Choroid plexus epithelial cell (primary cell): Measurements from ENCODE around the gene TNIP1.
A peak's percentile ranks its signal among the peaks of the same experiment; 100 is the strongest.

Experiments used
- DNase-seq: peaks from one replicate; pipeline ENCODE4 v3.0.0-alpha.2; 2010; ENCODE audit warnings: low read depth
- H3K4me3 ChIP-seq: 2 replicates; pipeline ENCODE4 v1.5.1; 2011; ENCODE audit warnings: low read depth, mild to moderate bottlenecking, control low read depth, low read length, moderate library complexity
- TF ChIP-seq, protein P1 (sequence below): conservative IDR thresholded peaks from 2 replicates; pipeline ENCODE4 v1.5.1; 2011; ENCODE audit warnings: low read depth, mild to moderate bottlenecking, control low read depth, inconsistent platforms, low read length, moderate library complexity

Gene TNIP1

DNA sequence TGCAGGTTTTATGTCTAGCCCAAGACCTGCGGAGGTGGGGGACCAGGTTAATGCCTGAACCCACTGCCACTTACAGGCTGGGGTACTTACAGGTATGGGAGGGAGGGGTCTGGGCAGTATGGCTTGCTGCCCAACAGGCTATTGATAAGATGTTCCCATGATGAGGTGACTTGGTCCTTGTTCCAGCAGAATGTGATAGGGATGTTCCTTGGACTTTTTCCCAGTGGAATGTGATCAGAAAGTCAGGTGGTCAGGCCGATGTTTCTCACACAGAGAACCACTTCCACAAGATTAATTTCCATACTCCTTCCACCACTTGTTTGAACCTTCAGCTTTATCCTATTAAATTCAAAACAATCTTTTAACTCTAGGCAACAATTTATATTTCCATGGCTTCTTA lies 87.4 kb downstream of the TNIP1 start:
- DNase-seq, result no peak
- no peak overlapping the region for H3K4me3 ChIP-seq
- TF ChIP-seq, protein P1, sequence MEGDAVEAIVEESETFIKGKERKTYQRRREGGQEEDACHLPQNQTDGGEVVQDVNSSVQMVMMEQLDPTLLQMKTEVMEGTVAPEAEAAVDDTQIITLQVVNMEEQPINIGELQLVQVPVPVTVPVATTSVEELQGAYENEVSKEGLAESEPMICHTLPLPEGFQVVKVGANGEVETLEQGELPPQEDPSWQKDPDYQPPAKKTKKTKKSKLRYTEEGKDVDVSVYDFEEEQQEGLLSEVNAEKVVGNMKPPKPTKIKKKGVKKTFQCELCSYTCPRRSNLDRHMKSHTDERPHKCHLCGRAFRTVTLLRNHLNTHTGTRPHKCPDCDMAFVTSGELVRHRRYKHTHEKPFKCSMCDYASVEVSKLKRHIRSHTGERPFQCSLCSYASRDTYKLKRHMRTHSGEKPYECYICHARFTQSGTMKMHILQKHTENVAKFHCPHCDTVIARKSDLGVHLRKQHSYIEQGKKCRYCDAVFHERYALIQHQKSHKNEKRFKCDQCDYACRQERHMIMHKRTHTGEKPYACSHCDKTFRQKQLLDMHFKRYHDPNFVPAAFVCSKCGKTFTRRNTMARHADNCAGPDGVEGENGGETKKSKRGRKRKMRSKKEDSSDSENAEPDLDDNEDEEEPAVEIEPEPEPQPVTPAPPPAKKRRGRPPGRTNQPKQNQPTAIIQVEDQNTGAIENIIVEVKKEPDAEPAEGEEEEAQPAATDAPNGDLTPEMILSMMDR, result no peak

DNA sequence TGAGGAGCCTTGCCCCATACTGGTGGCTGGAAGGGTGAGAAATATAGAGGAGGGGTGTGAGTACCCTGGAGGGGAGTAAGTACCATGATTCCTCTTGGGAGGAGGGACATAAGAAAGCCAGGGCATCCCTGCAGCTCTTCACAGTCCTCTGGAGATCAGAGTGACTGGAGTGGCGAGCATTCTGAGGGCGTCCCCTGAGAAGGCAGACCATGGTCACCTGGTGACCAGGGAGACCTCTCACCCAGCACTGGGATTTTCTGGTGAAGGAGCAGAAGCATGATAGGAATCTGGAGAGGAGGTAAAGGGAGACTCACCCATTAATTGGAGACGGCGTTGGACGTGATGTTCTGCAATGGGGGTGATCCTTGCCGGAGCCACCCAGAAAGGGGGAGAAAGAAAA lies 88.1 kb downstream of the TNIP1 start:
- no peak for DNase-seq
- TF ChIP-seq, protein P1, result no peak
- no peak overlapping the region for H3K4me3 ChIP-seq

DNA sequence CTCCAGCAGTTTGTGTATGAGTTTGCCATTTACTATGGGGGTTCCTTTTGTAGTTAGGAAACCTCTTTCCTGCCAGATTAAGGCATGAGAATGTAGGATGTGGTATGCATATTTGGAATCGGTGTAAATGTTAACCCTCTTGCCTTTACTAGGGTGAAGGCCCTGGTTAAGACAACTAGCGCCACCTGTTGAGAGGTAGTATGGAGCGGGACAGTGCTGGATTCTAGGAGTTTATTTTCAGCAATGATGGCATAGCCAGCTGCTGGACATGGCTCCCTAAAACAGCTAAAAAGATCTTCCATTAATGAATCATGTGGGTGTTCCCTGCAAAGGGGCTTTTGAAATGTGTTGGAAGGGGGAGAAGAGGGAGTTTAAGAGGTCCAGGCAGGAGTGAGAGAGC lies 91.1 kb downstream of the TNIP1 start:
- H3K4me3 ChIP-seq, result no peak overlapping the region
- DNase-seq, result no peak
- TF ChIP-seq, protein P1, result peak; percentile 16

DNA sequence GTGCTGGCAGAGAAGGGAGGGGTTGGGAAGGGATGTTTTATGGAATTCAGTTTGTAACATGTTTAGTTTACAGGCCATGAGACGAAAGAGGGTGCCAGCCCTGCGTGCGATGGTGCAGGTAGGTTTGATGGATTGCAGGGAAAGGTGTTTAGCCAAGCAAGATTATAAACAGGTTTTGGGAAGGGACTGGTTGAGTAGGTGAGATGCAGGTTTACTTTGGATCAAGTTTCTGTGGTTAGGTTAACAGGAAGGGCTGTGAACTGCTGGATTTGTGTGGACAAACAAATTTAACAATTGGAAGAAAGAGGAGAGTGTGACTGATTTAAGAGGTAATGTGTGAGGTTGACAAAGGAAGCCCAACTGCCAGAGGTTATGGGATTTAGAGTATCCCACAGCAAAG lies 93.1 kb downstream of the TNIP1 start:
- no peak overlapping the region for H3K4me3 ChIP-seq
- TF ChIP-seq, protein P1, result no peak
- no peak for DNase-seq
